HG03159 (cell line): ENCODE data around the gene ANK3.

Experiments used
- ATAC-seq: cut with Tn5 transposase; IDR thresholded peaks from one replicate; pipeline ENCODE4 v1.9.1; 2021; ENCODE audit warnings: mild to moderate bottlenecking, moderate library complexity; ENCODE audit not compliant: unreplicated experiment

Gene ANK3

DNA sequence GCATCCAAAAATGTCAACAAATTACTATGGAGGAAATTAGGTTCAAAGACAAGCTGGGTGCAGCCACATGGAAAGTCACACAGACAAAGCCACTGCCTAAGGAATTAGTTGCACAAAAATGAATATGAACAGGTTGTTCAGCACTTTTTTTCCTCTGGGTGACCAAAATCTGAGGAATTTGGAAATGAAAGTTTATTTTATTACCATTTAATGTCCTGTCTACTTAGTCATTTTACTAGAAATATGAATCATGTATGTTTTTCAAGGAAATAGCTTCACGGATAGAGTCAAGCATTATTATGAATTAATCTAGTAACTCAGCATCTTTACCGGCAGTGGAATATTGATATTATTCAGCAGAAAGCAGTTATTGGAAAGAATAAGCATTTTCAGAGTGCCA is 106.3 kb downstream of the ANK3 start:
- no peak for ATAC-seq

DNA sequence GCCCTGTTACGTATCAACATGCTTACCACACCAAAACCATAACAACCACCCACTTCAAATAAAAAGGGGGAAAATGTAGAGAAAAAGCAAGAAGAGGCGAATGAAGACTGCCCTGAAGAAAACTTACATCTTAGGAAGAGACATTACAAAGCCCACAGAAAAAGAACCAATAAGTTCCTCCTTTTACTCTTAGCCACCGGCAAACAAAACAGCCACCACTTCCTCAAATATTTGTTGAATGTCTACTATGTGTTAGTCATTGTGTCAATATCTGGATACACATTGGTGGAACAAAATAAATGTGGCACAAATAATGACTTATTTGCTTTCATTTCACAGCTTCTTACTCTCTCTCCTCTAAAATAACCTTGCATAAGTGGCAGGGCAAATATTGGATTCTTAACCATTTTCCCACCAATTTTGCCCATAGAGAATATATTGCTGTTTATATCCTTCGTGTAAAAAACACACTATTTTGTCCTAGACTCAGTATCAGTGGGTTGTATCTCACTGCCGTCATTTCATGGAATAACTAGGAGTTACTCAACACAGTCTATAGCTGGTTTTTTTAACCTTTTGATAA is 106.8 kb downstream of the ANK3 start:
- ATAC-seq: no peak

DNA sequence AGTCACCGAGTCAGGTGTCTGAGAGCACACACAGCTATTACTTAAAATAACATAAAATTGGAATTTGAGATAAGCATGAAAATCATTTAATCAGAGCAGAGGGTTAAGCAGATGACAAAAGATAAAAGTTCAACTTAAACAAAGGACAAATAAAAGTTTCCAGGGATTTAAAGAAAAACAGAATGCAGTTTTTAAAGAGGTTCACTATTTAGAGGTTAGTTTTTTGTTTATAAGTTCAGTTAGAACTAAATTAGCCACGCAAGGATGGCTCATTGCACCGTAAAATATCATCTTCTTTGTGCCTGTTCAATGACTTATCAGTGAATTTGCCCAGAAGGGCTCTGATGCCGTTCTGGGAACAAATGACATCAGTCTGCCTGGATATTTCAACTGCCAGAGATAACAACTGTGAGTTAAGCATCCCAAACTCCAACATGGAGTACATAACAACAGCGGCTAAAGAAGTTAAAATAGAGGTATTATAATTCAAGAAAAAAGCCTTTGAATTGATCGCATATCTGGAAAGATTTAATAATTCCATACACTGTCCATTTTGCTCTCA is 107.8 kb downstream of the ANK3 start:
- no peak for ATAC-seq

DNA sequence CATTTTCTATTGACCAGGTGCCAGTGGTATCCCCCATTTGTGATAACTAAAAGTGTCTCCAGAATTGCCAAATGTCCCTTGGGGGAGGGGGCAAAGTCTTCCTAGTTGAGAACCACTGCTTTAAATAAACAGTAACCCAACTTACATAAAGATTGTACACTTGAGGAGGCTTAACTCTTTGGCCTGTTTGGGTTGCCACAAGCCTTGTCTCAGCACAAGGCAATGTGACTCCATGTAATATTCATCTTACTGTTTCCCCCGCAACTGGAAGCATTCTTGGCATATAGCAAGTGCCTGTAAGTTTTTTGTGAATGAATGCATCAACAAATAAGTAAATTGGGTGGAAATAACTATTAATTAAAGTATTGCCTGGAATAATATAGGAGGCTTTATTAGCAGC is 108.3 kb downstream of the ANK3 start:
- ATAC-seq: no peak

DNA sequence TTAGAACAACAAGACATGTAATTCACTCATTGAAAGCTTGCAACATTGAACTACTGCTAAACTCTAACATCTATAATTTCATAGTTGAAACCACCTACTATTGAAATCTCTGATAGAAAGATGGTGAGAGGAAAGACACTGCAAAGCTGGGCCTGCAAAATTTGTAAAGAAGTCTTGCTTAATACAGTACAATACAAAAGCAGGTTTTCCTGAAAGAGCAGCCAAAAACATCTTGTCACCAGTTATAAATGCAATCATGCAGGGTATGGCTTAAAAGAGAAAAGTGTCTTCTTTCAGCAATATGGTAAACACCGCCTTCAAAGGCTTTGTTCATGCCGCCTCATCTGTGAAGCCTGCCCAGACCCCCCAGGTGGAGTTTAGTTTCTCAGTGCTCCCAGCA is 109.2 kb downstream of the ANK3 start:
- ATAC-seq: no peak

DNA sequence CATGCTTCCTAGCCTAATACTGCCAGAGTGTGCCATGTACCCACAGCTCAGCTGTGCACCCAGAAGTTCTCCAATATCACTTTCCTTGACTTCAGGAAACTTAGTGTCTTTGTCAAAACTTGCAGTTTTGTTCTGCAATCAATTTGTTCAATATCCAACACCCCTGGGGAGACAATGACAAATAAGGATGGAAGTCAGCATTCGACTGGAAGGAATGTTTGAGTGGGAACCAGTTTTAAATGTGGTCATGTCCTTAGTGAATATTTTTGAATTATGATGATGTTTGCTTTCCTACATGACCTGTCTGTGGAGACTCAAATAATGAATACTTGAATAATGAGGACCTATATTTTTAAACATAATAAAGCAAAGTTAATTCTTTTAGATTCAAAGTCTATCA is 112.0 kb downstream of the ANK3 start:
- ATAC-seq: no peak

DNA sequence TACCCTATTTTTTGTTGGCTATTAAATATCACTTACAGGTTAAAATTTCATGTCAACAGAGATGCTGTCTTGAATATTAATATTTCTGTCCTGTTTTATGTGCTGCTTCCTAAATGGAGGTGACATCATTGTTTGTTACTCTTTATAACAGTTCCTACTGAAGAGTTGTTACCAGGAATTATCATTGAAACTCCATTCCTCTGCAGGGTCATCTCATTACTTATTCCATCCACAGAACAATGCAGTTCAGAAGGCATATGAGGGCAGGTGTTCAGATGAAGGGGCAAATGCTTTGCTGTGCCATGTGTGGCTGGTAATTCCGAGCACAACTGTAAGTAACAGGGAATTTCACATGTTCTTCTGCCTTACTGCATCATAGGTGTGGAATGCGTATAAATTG is 113.4 kb downstream of the ANK3 start:
- no peak for ATAC-seq

DNA sequence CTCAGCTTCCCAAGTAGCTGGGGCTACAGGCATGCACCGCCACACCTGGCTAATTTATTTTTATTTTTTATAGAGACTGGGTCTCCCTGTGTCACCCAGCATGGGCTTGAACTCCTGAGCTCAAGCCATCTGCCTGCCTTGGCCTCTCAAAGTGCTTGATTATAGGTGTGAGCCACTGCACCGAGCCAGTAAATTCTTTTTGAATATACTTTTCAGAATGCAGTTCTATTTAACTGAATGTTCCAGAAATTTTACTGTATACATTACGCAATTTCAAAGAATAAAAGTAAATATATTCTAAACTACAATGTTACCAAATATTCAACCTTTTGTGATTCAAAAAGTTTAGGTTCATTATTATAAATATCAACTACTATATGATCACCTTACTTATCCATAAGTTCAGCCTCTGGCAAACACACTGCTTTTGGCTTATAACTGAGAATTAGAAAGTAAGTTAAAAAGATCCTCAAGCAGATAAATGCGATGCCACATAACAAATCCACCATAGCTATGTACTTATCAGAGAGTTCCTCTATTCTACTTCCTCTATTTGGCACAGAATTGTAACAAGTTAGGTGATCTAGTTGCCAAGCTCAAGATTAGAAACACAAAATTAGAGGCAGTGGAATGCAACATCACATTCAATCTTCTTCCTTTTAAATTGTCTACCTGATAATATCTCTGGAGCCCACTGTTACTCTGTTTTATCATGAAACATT is 118.2 kb downstream of the ANK3 start:
- ATAC-seq: no peak

DNA sequence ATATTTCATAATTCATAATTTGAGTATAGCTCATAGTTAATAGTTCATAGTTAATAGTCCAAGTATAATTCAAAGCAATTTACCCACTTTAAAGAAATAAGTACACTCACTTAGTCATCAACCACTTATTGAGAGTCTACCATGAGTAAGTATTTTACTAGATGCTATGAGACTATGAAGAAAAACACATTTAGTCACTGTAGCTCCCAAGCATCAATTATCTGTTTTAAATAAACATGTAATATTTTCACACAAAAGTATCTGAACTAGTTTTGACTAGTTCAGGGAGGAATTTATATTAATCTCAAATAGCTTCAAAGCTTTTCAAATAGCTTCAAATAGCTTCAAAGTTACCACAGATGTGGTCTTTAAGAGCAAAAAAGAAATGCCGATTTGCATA is 119.2 kb downstream of the ANK3 start:
- no peak for ATAC-seq

DNA sequence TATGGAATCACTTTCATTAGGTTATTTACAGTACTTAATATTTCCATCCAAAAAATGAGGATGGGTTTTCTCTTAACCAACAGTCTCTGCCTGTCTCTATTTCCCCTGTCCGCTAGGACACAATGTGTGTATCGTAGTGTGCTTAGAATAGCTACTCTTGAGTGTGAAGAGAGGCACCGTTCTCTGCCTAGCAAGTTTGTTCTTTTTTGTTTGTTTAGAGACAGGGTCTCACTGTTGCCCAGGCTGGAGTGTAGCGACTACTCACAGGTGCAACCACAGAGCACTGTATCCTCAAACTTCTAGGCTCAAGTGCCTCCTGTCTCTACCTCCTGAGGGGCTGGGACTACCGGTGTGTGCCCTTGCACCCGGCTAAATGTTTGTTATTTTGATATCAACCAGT is 121.9 kb downstream of the ANK3 start:
- no peak for ATAC-seq

DNA sequence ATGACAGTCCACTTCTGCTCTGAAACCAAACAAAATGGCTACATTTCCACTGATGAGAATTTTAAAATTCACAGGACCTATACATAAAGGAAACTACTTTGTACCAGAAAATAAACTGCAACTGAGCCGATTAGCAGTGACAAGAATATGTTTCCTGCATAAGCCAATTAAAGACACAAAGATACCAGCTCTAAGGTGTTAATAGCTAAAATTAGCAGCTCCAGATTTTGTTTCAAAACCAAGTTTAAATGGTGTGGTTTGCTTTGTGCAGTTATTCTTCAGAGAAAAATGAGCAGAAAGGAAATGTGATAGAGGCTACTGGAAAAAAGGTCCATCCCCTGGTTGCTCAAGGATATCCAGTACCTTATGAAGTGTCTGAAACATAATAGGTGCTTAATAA is 123.2 kb downstream of the ANK3 start:
- ATAC-seq: no peak

DNA sequence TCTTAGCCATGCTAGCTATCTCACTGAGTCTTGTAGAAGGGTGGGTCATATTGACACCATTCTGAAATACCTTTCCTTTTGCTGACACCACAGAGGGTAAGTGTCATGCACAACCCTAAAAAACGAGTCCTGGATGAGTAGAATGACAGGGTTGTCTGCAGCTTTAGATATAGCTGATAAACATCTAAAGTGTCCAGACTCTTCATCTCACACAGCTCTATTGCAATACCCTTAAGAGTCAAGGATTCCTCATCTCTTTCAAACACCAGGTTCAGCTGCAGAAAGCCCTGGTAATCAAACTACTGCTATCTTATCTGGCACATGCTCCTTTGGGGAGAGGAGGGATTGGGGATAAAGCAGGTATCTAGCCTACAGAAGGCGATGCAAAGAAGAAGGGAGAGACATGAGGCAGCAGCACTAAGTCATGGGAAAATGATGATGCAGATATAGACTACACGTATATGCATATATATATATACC is 127.0 kb downstream of the ANK3 start:
- ATAC-seq: no peak

DNA sequence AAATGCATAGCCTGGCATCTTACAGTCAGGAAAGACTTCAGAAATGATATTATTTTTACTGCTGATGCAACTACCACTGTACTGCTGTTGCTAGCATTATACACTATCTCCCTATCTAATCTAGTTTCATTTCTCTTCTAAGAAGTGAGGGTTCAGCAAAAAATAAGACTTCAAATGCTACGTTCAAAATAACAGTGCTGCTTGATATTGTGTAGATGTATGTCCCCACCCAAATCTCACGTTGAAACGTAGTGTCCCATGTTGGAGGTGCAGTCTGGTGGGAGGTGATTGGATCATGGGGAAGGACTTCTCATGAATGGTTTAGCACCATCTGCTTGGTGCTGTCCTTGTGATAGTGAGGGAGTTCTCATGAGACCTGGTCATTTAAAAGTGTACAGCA is 129.4 kb downstream of the ANK3 start:
- ATAC-seq: no peak

DNA sequence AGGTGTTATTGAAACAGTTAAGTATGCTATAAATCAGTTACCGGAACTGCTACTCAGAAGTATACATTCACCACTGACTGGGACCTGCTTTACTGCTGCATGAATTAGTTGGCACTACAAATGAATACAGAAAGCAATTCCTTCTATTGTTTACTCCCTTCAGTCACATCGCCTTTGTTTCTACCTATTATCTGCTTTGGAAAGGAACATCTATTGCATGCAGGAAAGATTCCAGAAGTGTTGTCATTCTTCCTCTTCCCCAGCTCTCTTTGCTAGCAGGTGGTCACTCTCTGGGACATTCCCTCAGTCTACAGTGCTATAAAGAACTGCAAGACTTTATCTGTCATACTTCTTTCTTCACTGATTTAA is 131.3 kb downstream of the ANK3 start:
- ATAC-seq: no peak

DNA sequence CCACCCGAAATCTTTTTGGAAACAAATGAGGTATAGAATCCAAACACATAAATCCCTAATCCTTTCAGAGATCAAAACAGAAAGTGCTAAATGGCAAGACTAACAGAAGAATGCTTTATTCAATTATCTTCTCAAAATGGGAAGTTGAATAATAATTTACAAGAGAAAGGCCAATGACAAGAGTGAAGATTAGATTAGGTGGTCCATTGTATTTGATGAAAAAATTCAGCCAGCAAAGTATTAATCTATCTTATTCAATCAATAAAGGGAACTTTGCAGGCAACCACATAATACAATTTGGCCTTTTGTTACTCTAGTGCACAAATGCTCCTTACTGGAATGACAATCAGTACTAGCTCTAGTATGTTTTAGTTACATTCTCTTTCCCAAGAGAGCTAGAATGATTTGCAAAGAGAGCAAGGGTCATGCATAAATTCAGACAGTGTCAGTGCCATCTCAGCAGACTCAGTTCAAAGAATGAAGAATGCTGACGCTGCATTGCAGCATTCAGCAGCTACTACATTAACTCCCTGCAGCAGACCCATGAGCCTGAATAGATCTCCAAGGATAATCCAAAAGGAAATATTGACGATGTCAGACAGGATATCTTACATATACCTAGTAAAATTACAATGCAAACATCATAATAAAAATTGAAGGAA is 131.8 kb downstream of the ANK3 start:
- no peak for ATAC-seq

DNA sequence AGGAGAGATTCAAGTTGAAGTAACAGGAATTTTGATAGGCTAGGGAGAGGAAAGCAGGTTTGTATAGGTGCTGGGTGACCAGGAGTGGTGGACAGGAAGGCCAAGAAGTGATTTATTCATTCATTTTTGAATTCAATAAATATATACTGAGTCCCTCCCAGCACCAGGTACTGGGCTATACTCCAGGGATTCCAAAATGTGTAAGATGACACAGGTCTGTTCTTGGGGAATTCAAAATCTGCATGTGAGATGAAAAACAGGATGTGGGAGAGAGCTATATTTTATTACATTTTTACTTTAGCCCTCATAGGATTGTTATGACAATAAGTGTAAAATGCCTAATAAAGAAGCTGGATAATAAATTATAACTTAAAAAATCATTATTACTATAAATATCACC is 134.9 kb downstream of the ANK3 start:
- no peak for ATAC-seq

DNA sequence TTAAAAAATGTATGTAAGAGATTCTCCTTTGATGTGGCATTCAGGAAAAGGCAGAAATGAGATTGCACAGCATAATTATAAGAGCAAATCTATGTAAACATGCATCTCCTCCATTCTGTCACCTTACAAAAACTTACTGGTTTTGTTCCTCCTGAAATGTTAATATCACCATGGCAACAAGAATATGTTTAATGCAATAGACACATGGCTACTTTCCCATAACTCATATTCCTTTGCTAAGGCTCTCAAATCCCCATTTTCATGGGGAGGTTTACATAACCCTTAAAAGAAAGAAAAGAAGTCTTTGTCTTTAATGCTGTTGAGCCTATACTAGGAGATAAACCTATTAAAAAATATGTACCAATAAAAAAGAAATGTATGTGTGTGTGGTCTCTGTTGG is 136.2 kb downstream of the ANK3 start:
- ATAC-seq: no peak

DNA sequence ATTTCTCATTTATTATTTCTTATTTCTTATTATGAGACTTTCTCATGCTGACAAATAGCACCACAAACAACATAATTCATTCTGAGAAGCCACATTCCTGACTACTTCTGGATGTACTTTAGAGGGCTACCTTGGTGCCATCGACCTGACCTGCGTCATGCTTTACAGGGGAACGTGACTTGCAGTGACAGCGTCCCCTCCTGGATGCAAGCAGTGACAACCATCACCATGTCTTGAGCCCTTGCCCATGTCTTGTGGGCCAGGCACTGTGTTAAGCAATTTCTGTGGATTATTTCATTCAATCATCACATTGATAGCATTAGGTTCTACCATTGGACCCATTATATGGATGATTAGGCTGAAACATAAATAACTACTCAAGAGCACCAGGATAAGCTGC is 137.0 kb downstream of the ANK3 start:
- no peak for ATAC-seq

DNA sequence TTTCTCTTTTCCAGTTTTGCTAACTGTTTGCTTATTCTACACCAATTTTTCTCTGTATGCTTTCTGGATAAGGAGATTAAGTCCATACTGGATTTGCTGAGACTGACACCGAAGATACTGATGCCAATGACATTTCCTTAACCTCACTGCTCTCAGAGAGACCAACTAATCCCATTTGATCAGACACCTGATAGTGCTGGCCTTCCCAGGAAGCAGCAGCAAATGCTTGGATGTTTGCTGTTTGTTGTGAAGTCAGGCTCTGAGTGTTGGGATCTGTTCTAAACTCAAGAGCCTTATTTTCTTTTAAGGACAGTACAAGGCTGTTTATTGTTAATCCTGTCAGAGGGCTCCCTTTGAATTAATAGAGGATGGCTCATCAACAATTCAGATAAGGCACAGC is 143.3 kb downstream of the ANK3 start:
- no peak for ATAC-seq

DNA sequence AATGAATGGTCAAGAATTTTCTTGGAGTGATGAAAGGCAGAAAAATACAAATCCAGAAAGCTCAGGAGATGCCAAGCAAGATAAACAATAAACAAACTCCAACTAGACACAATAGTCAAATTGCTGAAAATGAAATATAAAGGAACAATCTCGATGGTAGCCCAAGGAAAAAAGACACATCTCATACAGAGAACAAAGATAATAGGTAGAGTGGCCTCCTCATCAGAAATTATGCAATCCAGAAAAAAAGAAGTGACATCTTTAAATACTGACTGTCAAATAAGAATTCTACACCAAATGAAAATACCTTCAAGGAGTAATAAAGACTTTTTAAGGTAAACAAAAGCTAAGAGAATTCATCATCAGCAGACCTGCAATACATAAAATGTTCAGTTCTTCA is 150.4 kb downstream of the ANK3 start:
- no peak for ATAC-seq

DNA sequence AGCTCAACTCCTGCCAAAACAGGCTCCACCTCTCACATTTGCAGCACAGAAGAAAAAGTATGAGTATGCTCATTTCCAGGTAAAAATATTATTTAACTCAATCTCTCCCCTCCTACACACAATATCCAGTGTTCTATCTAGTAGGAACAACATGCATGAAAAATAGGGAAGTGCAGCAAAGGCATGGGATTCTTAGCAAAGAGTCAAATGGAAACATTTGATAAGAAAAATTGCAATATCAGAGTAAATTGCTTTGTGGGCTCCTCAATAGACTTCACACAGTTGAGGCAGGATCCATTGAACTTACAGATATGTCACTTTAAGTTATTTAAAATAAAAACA is 150.9 kb downstream of the ANK3 start:
- no peak for ATAC-seq
